HCT116 (cell line): ENCODE data around the gene MCC. TPM values are rescaled to one million over a fixed set of nuclear protein-coding genes. Genes with fewer than 3 reads are reported as not detected.

Experiments
- ATAC-seq: fragments of 200-7000 bp; cut with Tn5 transposase; 2 replicates; pipeline ENCODE4 v1.9.1; 2020; ENCODE audit warnings: mild to moderate bottlenecking, moderate library complexity
- BruUV-seq: library from RNA; stranded (reverse); fragments of 400-500 nt; replicated peaks from 2 replicates; lab custom pipeline; 2021; lab: Mats Ljungman, UMichigan
- CTCF ChIA-PET: fragments of 300-600 bp; sonication (Branson Sonifier 250); formaldehyde crosslinking; loops from one replicate; lab custom pipeline; 2021; ENCODE audit warnings: antibody characterized with exemption; lab: Charles Lee
- POLR2A ChIA-PET: fragments of 300-600, 350-600 bp; sonication (Branson Sonifier 250); formaldehyde crosslinking; loops from one replicate; lab custom pipeline; 2021; ENCODE audit warnings: antibody characterized with exemption; lab: Charles Lee
- RAD21 ChIA-PET, 2 experiments: fragments of 300-600 bp; sonication (Branson Sonifier 250); formaldehyde crosslinking; loops; one replicate each; lab custom pipeline; 2023; ENCODE audit warnings: low total read pairs in 2 of 2; ENCODE audit not compliant: uncharacterized antibody in 2 of 2, unreplicated experiment in 2 of 2, low non-redundant PET in 1 of 2; lab: Charles Lee
- DNase-seq: peaks from one replicate; pipeline ENCODE4 v3.0.0-alpha.2; 2010; ENCODE audit warnings: low read depth, low spot score
- H2AFZ ChIP-seq: fragments of 200-600 bp; shearing (Covaris generic), sonication (generic); 2 replicates; pipeline ENCODE4 v1.6.1; 2017; ENCODE audit warnings: low read depth, mixed run types, mixed read lengths, antibody characterized with exemption, low read length; ENCODE audit not compliant: poor library complexity, severe bottlenecking
- H3K27ac ChIP-seq: 2 replicates; pipeline ENCODE4 v1.5.1; 2012; ENCODE audit warnings: low read depth, low read length
- H3K27me3 ChIP-seq: fragments of 200-600 bp; sonication (generic); 2 replicates; pipeline ENCODE4 v1.6.1; 2016; ENCODE audit warnings: mixed run types, low read length, mixed read lengths; ENCODE audit not compliant: insufficient read depth
- H3K36me3 ChIP-seq, 2 experiments: fragments of 200-500 bp in 1 of 2; fragments of 200-600 bp in 1 of 2; sonication (Bioruptor generic) in 1 of 2; sonication (generic) in 1 of 2; 2 replicates each; pipeline versions ENCODE4 v1.5.1 to v1.6.1; 2014 to 2016; ENCODE audit warnings: low read length in 2 of 2, inconsistent platforms in 1 of 2, mixed read lengths in 1 of 2, mixed run types in 1 of 2; ENCODE audit not compliant: insufficient read depth in 2 of 2, control insufficient read depth in 1 of 2
- H3K4me1 ChIP-seq, 2 experiments: fragments of 200-600 bp in 1 of 2; sonication (generic) in 1 of 2; 2 replicates each; pipeline versions ENCODE4 v1.5.1 to v1.6.1; 2012 to 2017; ENCODE audit warnings: low read length in 2 of 2, inconsistent platforms in 1 of 2, mild to moderate bottlenecking in 1 of 2, mixed read lengths in 1 of 2, mixed run types in 1 of 2, moderate library complexity in 1 of 2; ENCODE audit not compliant: insufficient read depth in 2 of 2, control insufficient read depth in 1 of 2
- H3K4me2 ChIP-seq: fragments of 200-600 bp; sonication (generic); 2 replicates; pipeline ENCODE4 v1.6.1; 2017; ENCODE audit warnings: mixed run types, low read length, mixed read lengths
- H3K4me3 ChIP-seq, 2 experiments: fragments of 200-600 bp in 1 of 2; sonication (generic) in 1 of 2; replicated peaks in 1 of 2; 2 replicates each; pipeline ENCODE4 v1.5.1; 2011 to 2016; ENCODE audit warnings: low read length in 2 of 2, control low read depth in 1 of 2, low read depth in 1 of 2, mild to moderate bottlenecking in 1 of 2, mixed read lengths in 1 of 2, mixed run types in 1 of 2
- H3K79me2 ChIP-seq: fragments of 200-600 bp; sonication (generic); 2 replicates; pipeline ENCODE4 v1.6.1; 2017; ENCODE audit warnings: mild to moderate bottlenecking, mixed run types, low read length, moderate library complexity, mixed read lengths; ENCODE audit not compliant: insufficient read depth
- H3K9ac ChIP-seq: fragments of 200-600 bp; sonication (generic); 2 replicates; pipeline ENCODE4 v1.6.1; 2016; ENCODE audit warnings: low read length, mixed read lengths
- H3K9me2 ChIP-seq: fragments of 200-600 bp; sonication (generic), shearing (Covaris generic); 2 replicates; pipeline ENCODE4 v1.6.1; 2017; ENCODE audit warnings: mixed run types, mild to moderate bottlenecking, moderate library complexity; ENCODE audit not compliant: insufficient read depth
- H3K9me3 ChIP-seq, 2 experiments: fragments of 200-500 bp in 1 of 2; fragments of 200-600 bp in 1 of 2; sonication (Bioruptor generic) in 1 of 2; sonication (generic) in 1 of 2; 2 replicates each; pipeline ENCODE4 v1.6.1; 2014 to 2017; ENCODE audit warnings: low read length in 2 of 2, mixed read lengths in 2 of 2, inconsistent platforms in 1 of 2, low read depth in 1 of 2, mild to moderate bottlenecking in 1 of 2, mixed run types in 1 of 2, moderate library complexity in 1 of 2; ENCODE audit not compliant: control insufficient read depth in 1 of 2, insufficient read depth in 1 of 2
- H4K20me1 ChIP-seq: fragments of 200-600 bp; sonication (generic), shearing (Covaris generic); 2 replicates; pipeline ENCODE4 v1.6.1; 2017; ENCODE audit warnings: mixed run types, mild to moderate bottlenecking, moderate library complexity; ENCODE audit not compliant: insufficient read depth
- CEBPB ChIP-seq: IDR thresholded peaks from 2 replicates; pipeline ENCODE4 v1.6.1; 2012; ENCODE audit warnings: low read depth
- EGR1 ChIP-seq: IDR thresholded peaks from 2 replicates; pipeline ENCODE4 v1.6.1; 2012; ENCODE audit warnings: low read depth
- EZH2phosphoT487 ChIP-seq: fragments of 200-600 bp; IDR thresholded peaks from 2 replicates; pipeline ENCODE4 v1.6.1; 2018; ENCODE audit warnings: antibody characterized with exemption, borderline replicate concordance
- POLR2A ChIP-seq: IDR thresholded peaks from 2 replicates; pipeline ENCODE4 v1.7.0; 2011; ENCODE audit warnings: borderline replicate concordance; ENCODE audit not compliant: insufficient read depth, insufficient read length; ENCODE audit errors: extremely low read depth
- POLR2AphosphoS5 ChIP-seq: IDR thresholded peaks from 2 replicates; pipeline ENCODE4 v1.6.1; 2011; ENCODE audit warnings: mild to moderate bottlenecking, low read depth, low read length, moderate library complexity
- SP1 ChIP-seq: IDR thresholded peaks from 2 replicates; pipeline ENCODE4 v1.6.1; 2012; ENCODE audit warnings: low read depth
- TCF7L2 ChIP-seq: IDR thresholded peaks from 2 replicates; pipeline ENCODE4 v1.7.0; 2011; ENCODE audit warnings: borderline replicate concordance, inconsistent platforms; ENCODE audit not compliant: insufficient read depth, insufficient read length; ENCODE audit errors: extremely low read depth
- YY1 ChIP-seq: IDR thresholded peaks from 2 replicates; pipeline ENCODE4 v1.6.1; 2011; ENCODE audit warnings: low read length, low read depth, moderate library complexity, mild to moderate bottlenecking; ENCODE audit not compliant: insufficient replicate concordance; ENCODE audit errors: extremely low read depth
- ZFX ChIP-seq: fragments of 450-650 bp; IDR thresholded peaks from 2 replicates; pipeline ENCODE4 v1.6.1; 2017
- intact Hi-C: fragments of 100-400 bp; cut with micrococcal nuclease; formaldehyde crosslinking; loops from 2 replicates; pipeline ENCODE4 v1.10.0; 2022
- total RNA-seq: library from RNA; stranded (reverse); gene quantifications from one replicate; pipeline ENCODE4 v1.2.1, GENCODE V29; 2021; ENCODE audit not compliant: unreplicated experiment
- TF ChIP-seq, protein P1 (sequence below): IDR thresholded peaks from 2 replicates; pipeline ENCODE4 v1.6.1; 2012

Gene MCC
- total RNA-seq, 1 experiment from 2014 or later: 20.1 TPM

DNA sequence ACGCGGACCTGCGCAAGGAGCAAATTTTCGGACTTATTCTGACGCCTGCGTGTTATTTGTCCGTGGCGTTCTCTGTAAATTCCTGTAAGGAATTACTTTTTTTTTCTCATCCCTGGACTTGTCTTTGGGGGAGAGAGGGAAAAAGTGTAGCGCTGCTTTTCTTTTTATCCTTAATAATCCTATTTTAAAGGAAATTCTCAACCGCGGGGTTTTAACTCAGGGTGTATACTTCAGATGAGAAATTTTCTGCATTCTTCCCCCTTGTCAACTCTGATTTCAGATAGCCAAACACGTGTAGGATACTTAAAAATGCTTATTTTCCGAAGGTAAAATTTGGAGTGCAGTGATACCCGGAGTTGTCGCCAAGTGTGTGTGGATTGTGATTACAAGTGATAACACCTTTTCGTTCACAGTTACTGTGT lies 510.8 kb downstream of the MCC start:
- RAD21 ChIA-PET: no interaction called here
- ATAC-seq (no peak), DNase-seq (no peak)
- BruUV-seq: TSS peak; percentile 67
- Histone ChIP-seq H3K9me3 (no peaks in the 10 kb centered on the region), H3K9ac (peak overlapping the region; percentile 84), H3K27me3 (no peaks in the 10 kb centered on the region), H3K27ac (peak overlapping the region; percentile 71), H3K4me1 (peaks cover 4 to 18% of the 10 kb centered on the region in 2 experiments; a peak in 3 of 4 replicates), H2AFZ (peak overlapping the region; percentile 37), H3K79me2 (peaks cover 59% of the 10 kb centered on the region), H3K36me3 (no peaks in the 10 kb centered on the region), H4K20me1 (no peaks in the 10 kb centered on the region), H3K4me2 (peak overlapping the region; percentile 81), H3K9me2 (no peaks in the 10 kb centered on the region), H3K4me3 (peak overlapping the region; percentile 81 to 91)
- intact Hi-C loops: loop anchor here (5.0 kb wide), 1 partner anchor 55 kb away; the partner anchor contains the start of gene REEP5
- POLR2A ChIA-PET: no interaction called here
- TF ChIP-seq YY1: no peak
- TF ChIP-seq SP1: no peak
- CTCF ChIA-PET: no interaction called here

DNA sequence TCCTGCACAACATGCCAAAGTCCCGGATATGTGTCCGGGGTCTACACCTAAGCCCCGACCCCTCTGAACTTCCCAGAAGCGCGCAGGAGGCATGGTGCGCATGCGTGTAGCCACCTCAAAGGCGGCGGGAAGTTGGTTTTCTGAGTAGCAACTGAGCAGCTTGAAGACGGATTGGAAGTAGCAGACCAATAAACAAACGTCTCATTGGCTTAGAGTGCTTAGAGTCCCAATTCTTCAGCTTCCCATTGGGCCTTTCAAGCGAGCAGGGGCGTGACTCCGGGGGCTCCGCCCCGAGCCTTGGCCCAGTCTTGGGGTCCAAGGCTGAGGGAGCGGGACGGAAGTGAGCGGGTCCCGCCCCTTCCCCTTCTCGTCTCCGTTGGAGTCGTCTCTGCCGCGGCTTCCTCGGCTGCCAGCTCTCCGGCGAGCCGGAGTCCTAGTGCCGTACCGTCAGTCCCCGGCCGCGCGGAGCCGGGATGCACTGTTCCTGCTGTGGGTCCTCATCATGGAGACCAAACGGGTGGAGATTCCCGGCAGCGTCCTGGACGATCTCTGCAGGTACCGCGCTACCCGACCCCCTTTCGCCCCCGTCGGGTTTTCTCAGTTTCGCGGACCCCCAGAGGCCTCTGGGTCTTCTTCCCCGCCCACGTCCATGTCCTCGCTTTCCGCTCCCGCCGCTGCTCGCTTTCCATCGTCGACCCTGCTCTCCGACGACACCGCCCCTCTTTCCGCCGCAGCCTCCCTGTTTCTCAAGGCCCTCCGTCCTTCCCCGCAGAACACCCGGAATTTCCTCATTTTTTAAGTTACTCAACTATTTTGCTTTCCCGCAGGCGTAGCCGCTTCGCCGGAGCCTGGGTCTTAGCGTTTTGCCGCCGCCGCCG lies 511.6 kb downstream of the MCC start, which contains the start of gene DCP2:
TSS of gene DCP2 (plus strand) at position 367 of the 878 bp plus-strand sequence. CDS start at position 503, 136 bp downstream.
- intact Hi-C loops: loop anchor here (5.0 kb wide), 1 partner anchor 54 kb away; the partner anchor contains the start of gene REEP5
- ChIA-PET POLR2A (interaction anchor here (0.6 to 1.5 kb wide), 7 partner anchors 8 to 116 kb away, joined by 3 to 8 read pairs (median 4); partner anchors contain the start of gene SRP19), CTCF (interaction anchor here (0.9 to 1.3 kb wide), 3 partner anchors 9 to 54 kb away, joined by 3 to 4 read pairs (median 3); no protein-coding TSS in a partner anchor), RAD21 (no interaction called here)
- H3K9me2 ChIP-seq: no peaks in the 10 kb centered on the region
- peak; percentile 16 for TF ChIP-seq YY1
- peak; percentile 67 for TF ChIP-seq ZFX
- peak; percentile 49; the same call in 1 of the 2 replicates for TF ChIP-seq EGR1
- TF ChIP-seq, protein P1, sequence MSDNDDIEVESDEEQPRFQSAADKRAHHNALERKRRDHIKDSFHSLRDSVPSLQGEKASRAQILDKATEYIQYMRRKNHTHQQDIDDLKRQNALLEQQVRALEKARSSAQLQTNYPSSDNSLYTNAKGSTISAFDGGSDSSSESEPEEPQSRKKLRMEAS: peak; percentile 64; the same call in 1 of the 2 replicates
- no peak for TF ChIP-seq CEBPB
- TF ChIP-seq TCF7L2: peak; percentile 87
- TF ChIP-seq POLR2A: peak; percentile 88
- peak; percentile 98 for TF ChIP-seq SP1
- TF ChIP-seq POLR2AphosphoS5: peak; percentile 94
- TF ChIP-seq EZH2phosphoT487: no peak
- H3K79me2 ChIP-seq: peaks cover 51% of the 10 kb centered on the region
- peak; percentile 99 for DNase-seq
- peak within 1 kb of the TSS; percentile 71 for H3K27ac ChIP-seq
- no TSS peak for BruUV-seq
- H3K4me1 ChIP-seq: peaks cover 4 to 18% of the 10 kb centered on the region in 2 experiments; a peak in 3 of 4 replicates
- peak within 1 kb of the TSS; percentile 84 for H3K9ac ChIP-seq
- H3K4me2 ChIP-seq: peak within 1 kb of the TSS; percentile 81
- H3K36me3 ChIP-seq: no peaks in the 10 kb centered on the region
- no peaks in the 10 kb centered on the region for H3K9me3 ChIP-seq
- H3K4me3 ChIP-seq: peak within 1 kb of the TSS; percentile 81 to 91
- peak within 1 kb of the TSS; percentile 70 for H2AFZ ChIP-seq
- ATAC-seq: peak; percentile 94
- no peaks in the 10 kb centered on the region for H3K27me3 ChIP-seq
- H4K20me1 ChIP-seq: no peaks in the 10 kb centered on the region
